IPS-20b (cell line): ENCODE results near the gene TRIP13.
"Not testable (repeated sequence)": the region's sequence is repeated elsewhere in the genome, so short reads cannot be mapped to it uniquely, and the experiment has no call there.

Experiments used
- H3K27ac ChIP-seq: one replicate; pipeline ENCODE4 v1.5.1; 2013; ENCODE audit warnings: low read length
- H3K27me3 ChIP-seq: 2 replicates; pipeline ENCODE4 v1.6.1; 2013; ENCODE audit warnings: mild to moderate bottlenecking, low read length, inconsistent platforms; ENCODE audit not compliant: insufficient read depth
- H3K36me3 ChIP-seq: 2 replicates; pipeline ENCODE4 v1.6.1; 2013; ENCODE audit warnings: low read depth, mild to moderate bottlenecking, inconsistent platforms, low read length, moderate library complexity; ENCODE audit not compliant: insufficient read depth
- H3K4me1 ChIP-seq: 2 replicates; pipeline ENCODE4 v1.6.1; 2013; ENCODE audit warnings: mild to moderate bottlenecking, control low read depth, inconsistent platforms, low read length, moderate library complexity; ENCODE audit not compliant: insufficient read depth
- H3K4me3 ChIP-seq: 2 replicates; pipeline ENCODE4 v1.5.1; 2013; ENCODE audit warnings: mild to moderate bottlenecking, low read length, inconsistent platforms
- H3K9ac ChIP-seq: 2 replicates; pipeline ENCODE4 v1.6.1; 2013; ENCODE audit warnings: low read depth, mild to moderate bottlenecking, inconsistent platforms, low read length, moderate library complexity
- H3K9me3 ChIP-seq: 2 replicates; pipeline ENCODE4 v1.6.1; 2013; ENCODE audit warnings: mild to moderate bottlenecking, low read depth, low read length, inconsistent platforms; ENCODE audit not compliant: insufficient read depth

Gene TRIP13

DNA sequence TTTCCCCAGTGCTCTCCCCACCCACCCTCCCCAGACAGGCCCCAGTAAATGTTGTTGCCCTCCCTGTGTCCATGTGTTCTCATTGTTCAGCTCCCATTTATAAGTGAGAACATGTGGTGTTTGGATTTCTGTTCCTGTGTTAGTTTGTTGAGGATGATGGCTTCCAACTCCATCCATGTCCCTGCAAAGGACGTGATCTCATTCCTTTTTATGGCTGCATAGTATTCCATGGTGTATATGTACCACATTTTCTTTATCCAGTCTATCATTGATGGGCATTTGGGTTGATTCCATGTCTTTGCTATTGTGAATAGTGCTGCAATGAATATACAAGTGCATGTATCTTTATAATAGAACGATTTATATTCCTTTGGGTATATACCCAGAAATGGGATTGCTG is 48.1 kb downstream of the TRIP13 start:
- H3K4me3 ChIP-seq, H3K4me1 ChIP-seq, H3K27ac ChIP-seq, H3K27me3 ChIP-seq, H3K9ac ChIP-seq, H3K36me3 ChIP-seq, H3K9me3 ChIP-seq: not testable (repeated sequence)

DNA sequence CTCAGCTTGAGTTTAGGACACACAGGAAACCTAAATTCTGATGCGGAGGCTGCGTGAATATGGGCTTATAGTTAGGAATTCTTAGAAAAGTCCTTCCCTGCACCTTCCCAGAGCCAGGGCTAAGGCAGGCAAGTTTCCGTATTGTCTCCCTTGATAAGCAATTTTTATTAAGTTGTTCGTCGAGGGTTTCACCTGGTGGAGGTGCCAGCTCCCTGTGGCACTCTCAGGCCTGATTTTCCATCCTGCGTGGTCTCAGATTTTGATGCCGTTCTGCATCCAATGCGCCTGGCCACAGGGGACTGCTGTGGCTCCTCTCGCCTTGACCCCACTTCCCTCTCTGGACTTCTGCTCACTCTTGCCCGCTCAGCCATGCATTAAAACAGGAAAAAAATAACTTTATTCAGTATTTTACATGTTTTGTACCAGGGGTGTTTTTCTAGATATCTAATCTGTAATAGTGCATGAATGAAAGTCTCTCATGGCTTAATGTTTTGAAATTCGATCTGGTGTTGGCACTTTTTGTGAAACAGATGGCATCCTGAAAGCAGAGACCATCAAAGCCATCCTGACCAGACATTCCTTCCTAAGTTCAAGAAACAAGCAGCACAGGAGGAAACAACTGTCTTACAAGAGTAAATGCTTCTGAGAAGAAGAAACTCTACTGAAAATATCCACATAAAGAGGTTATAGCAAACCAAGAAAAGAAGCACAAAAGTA is 50.7 kb downstream of the TRIP13 start:
- H3K4me1 ChIP-seq = peaks cover 2% of the 10 kb centered on the region; the same call in 1 of the 2 replicates
- no peak overlapping the region for H3K27ac ChIP-seq
- no peaks in the 10 kb centered on the region for H3K9me3 ChIP-seq
- H3K36me3 ChIP-seq = no peaks in the 10 kb centered on the region
- no peak overlapping the region for H3K9ac ChIP-seq
- H3K4me3 ChIP-seq = no peak overlapping the region
- H3K27me3 ChIP-seq = peaks cover 20% of the 10 kb centered on the region

DNA sequence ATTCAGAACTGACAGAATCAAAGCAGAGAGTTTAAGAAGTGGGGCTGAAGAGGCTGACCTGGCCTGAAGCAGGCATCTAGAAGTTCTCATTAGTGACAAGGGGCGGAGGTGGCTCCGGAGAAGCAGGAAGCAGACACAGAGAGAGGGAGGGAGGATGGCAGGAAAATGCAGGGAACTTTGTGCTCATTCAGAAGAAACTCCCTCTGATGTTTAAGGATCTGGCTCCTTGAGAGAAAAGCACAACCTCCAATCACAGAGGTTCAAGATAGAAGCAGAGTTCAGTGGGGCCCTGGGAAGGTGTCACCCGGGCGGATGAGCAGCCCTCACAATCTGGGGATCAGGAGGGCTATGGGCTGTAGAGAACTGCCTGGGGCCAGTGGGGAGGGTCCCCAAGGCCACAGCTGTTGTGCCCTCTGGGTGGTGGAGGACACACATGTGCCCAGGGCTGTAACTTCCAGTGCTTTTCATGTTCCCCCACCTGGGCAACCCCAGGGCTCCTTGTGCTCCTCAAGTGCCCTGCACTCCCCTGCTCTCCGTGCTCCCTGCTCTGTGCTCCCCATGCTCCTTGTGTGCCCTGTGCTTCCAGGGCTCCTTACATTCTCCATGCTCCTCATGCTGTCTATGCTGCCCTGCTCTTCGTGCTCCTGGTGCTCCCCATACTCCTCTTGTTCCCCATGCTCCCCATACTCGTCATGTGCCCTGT is 51.4 kb downstream of the TRIP13 start:
- Histone ChIP-seq H3K9ac (no peak overlapping the region), H3K36me3 (no peaks in the 10 kb centered on the region), H3K27ac (no peak overlapping the region), H3K4me3 (no peak overlapping the region), H3K4me1 (peaks cover 2% of the 10 kb centered on the region; the same call in 1 of the 2 replicates), H3K27me3 (peaks cover 20% of the 10 kb centered on the region), H3K9me3 (no peaks in the 10 kb centered on the region)

DNA sequence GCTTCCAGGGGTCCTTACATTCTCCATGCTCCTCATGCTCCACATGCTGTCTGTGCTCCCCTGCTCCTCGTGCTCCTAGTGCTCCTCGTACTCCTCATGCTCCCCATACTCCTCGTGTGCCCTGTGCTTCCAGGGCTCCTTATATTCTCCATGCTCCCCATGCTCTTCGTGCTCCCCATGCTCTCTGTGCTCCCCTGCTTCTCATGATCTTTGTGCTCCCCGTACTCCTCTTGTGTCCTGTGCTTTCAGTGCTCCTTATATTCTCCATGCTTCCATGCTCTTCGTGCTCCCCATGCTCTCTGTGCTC is 51.9 kb downstream of the TRIP13 start:
- no peak overlapping the region for H3K4me3 ChIP-seq
- H3K9me3 ChIP-seq = no peaks in the 10 kb centered on the region
- no peaks in the 10 kb centered on the region for H3K36me3 ChIP-seq
- peaks cover 2% of the 10 kb centered on the region; the same call in 1 of the 2 replicates for H3K4me1 ChIP-seq
- no peak overlapping the region for H3K27ac ChIP-seq
- no peak overlapping the region for H3K9ac ChIP-seq
- H3K27me3 ChIP-seq = peaks cover 20% of the 10 kb centered on the region

DNA sequence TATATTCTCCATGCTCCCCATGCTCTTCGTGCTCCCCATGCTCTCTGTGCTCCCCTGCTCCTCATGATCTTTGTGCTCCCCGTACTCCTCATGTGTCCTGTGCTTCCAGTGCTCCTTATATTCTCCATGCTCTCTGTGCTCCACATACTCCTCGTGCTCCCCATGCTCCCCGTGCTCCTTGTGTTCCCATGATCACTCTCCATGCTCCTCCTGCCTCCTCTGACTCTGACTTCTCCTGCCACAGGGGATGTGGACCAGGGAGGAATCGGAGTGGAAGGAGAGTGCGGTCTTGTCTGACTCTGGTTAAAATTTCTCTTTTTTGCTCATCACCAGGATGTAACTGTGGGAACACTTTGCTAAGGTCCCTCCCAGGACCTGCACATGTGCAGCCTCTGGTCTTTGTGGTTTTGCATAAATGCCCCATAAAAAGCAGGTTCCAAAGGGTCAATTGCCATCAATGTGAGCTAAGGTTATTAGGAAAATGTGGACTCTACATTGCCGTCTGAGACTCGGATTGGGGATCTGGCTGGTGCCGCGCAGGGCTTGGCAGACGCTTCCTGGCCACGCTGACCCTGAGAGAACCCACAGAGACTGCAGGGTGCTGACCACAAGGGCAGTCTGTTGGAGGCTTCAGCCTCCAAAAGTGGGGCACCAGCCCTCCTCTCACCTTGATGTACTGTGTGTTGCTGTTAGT is 52.5 kb downstream of the TRIP13 start:
- Histone ChIP-seq H3K4me3 (no peak overlapping the region), H3K27me3 (peaks cover 20% of the 10 kb centered on the region), H3K36me3 (no peaks in the 10 kb centered on the region), H3K9me3 (no peaks in the 10 kb centered on the region), H3K4me1 (peaks cover 2% of the 10 kb centered on the region; the same call in 1 of the 2 replicates), H3K27ac (no peak overlapping the region), H3K9ac (no peak overlapping the region)

DNA sequence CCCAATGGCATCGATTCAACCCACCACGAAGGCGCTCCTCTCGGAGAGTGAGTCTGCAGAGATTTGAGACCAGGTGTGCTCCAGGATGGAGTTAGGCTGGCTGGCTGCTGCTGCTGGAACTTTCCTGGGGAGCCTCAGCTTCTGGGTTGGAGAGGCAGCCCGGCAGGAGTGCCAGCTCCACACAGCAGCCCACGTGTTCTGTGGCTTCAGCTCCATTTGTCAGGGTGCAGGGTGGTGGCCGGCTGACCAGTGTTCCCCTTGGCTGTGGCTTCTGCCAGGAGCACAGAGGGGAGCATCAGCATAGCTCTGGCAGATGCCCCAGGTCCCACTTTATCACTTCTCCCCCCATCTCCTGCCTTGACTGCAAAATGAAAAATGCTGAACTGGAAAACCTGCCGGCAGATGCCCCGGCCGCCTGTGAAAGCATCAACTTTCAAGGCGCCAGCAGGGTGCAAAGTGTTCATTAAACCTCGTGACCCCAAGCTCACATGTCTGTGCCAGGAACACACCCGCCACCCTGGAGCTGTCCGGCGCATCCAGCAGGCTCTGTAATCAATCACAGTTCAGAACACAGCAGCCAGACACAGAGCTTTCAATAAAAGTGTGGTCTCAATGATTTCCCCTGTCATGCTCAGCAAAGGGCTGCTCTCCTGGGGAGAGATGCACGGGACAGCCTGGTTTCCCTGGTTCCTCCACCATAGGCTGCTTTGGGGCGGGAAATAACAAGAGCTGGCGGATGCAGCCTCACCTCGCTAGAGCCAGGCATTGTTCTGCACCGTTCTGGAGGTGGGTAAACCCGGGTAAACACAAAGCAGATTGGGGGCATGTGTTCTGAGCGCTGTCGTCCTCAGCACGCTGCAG is 53.2 kb downstream of the TRIP13 start:
- Histone ChIP-seq H3K9me3 (no peaks in the 10 kb centered on the region), H3K9ac (no peak overlapping the region), H3K27ac (no peak overlapping the region), H3K36me3 (no peaks in the 10 kb centered on the region), H3K4me3 (no peak overlapping the region), H3K27me3 (peaks cover 20% of the 10 kb centered on the region), H3K4me1 (peaks cover 2% of the 10 kb centered on the region; the same call in 1 of the 2 replicates)

DNA sequence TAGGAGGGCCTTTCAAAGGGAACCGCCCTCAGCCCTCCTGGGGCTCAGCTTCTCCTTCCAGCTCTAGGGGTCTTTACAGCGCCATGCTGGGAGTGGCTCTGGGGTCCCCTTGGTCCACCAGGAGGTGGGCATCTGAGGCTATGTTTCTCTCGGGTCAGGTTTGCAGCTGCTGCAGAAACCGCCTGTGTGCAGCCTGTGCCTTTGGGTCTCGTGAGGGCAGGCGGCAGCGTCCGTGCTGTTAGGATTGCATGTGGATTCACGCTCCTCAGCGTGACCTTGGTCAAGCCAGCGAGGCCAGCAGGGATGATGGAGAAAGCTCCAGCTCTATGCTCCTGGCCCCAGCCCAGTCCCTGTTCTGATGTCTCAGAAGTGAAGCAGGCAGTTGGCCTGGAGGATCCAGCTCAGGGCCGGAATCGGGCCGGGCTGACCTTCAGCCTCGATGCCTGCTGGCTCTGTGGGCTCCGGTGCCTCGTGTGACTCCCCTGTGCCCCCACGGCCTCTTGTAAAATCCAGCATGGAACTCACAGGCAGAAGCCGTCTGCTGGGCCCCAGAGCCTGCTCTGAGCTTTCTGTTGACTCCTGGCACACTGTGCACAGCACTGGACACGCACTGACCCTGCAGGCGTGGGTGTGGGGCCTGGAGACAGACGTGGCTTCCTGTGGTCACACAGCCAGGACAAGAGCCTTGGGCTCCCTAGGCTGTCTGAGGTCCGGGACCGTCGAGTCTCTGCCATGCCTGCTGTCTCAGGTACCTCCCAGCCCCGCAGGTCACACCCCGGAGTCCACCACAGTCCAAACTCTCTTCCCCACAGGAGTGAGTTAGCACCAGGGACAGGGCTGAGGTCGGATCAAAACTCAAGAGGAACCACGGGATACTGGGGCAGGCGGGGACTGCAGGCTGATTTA is 54.3 kb downstream of the TRIP13 start:
- H3K27ac ChIP-seq = no peak overlapping the region
- H3K9me3 ChIP-seq = no peaks in the 10 kb centered on the region
- H3K4me1 ChIP-seq = peaks cover 2% of the 10 kb centered on the region; the same call in 1 of the 2 replicates
- no peaks in the 10 kb centered on the region for H3K36me3 ChIP-seq
- no peak overlapping the region for H3K9ac ChIP-seq
- peaks cover 20% of the 10 kb centered on the region for H3K27me3 ChIP-seq
- H3K4me3 ChIP-seq = no peak overlapping the region

DNA sequence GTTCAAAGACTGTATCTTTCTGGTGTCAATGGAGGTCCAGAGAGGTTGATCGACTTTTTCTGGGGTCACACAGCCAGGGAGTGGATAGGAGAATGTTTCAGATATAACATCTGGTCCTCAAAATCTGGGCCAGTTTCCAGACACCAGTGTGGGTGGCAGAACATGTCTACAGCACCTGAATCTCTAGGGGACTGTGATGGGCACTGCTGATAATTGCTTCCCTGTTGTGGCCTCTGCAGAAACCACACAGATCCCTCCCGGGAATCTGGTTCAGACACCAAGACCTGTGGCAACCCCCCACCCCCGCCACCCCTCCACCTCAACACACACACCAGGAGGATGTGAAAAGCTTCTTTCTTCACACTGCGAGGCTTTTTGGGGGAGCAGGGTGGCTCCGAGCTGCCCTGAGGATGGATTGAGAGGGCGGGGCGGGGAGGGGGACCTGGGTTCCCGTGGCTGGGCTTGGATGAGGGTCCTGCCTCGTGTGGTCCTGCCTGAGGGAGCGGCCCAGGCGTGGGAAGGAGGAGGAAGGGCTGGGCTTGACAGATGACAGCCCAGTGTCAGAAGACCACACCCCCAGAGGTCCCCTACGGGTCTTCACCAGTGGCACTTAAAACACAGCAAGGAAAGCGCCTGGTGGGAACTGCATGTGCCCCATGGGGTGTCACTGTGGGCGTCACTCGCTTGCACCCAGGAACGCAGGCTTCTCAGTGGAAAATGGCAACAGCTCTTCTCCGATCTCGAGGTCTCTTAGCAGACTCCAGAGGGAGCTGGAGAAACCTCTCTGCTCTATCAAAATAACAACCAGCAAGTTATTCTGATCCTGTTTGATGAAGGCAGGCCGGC is 55.2 kb downstream of the TRIP13 start:
- H3K4me1 ChIP-seq = peaks cover 2% of the 10 kb centered on the region; the same call in 1 of the 2 replicates
- H3K9ac ChIP-seq = no peak overlapping the region
- no peak overlapping the region for H3K27ac ChIP-seq
- H3K4me3 ChIP-seq = no peak overlapping the region
- H3K27me3 ChIP-seq = peaks cover 20% of the 10 kb centered on the region
- H3K9me3 ChIP-seq = no peaks in the 10 kb centered on the region
- H3K36me3 ChIP-seq = no peaks in the 10 kb centered on the region

DNA sequence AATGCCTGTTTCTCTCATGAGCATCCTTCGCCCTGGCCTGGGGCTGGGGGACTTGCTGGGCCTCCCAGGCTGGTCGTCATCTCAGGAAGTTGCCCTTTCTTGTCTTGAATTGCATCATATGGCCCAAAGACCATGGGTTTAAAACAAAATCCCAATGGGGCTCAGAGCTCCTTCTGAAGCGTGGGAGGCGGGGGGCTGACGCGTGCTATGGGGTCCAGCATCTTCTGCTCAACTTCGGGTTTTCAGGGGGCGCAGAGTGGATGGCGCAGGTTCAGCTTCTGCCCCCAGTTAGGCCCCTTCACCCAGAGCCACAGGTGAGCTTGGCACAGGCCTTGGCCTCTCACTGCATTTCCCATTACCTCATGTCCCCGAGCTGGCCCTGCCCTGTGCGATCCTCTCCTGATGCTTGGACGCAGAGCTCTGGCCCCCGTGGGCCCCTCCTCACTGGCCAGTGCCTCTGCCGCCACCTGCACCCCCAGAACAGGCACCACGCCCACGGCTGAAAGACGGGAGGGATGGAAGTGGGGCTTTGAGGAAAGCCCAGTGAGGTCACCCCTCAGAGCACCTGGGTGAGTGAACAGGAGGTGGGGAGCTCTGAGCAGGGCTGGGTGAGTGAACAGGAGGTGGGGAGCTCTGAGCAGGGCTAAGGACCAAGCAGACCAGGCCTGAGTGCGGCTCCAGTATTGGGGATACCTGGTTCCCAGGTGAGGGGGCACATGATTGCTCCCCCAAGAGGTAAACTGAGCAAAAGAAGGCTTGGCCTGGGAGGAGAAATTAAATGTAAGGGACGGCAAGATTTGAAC is 56.0 kb downstream of the TRIP13 start:
- no peak overlapping the region for H3K4me3 ChIP-seq
- no peaks in the 10 kb centered on the region for H3K9me3 ChIP-seq
- H3K27me3 ChIP-seq = peaks cover 20% of the 10 kb centered on the region
- no peak overlapping the region for H3K27ac ChIP-seq
- no peaks in the 10 kb centered on the region for H3K36me3 ChIP-seq
- H3K4me1 ChIP-seq = peaks cover 2% of the 10 kb centered on the region; the same call in 1 of the 2 replicates
- H3K9ac ChIP-seq = no peak overlapping the region

DNA sequence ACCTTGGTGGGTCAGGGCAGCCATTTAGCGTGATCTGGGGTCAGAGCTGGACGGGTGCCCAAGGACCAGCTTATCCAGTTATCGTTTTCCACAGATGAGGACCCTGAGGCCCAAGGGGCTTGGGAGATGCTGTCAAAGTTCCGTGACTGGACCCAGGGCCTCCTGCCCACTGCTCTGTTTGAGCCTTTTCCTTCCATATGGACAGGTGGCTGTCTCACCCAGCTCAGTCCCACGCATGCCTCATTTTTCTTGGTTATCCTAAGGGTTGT is 56.5 kb downstream of the TRIP13 start:
- Histone ChIP-seq H3K27me3 (peaks cover 20% of the 10 kb centered on the region), H3K36me3 (no peaks in the 10 kb centered on the region), H3K4me1 (no peaks in the 10 kb centered on the region; the same call in 1 of the 2 replicates), H3K4me3 (no peak overlapping the region), H3K9me3 (no peaks in the 10 kb centered on the region), H3K27ac (no peak overlapping the region), H3K9ac (no peak overlapping the region)
